SK-N-SH treated with all-trans-retinoic acid at 6 μM for 48 hours (cell line): Measurements from ENCODE around the gene STARD6.

ENCODE experiments used
- ESRRG ChIP-seq: fragments of 250-450 bp; sonication (Bioruptor Pico); IDR thresholded peaks from 2 replicates; pipeline ENCODE4 v1.6.1; 2021; ENCODE audit warnings: mild to moderate bottlenecking
- RARB ChIP-seq: fragments of 250-450 bp; sonication (Bioruptor Pico); IDR thresholded peaks from 2 replicates; pipeline ENCODE4 v1.8.0; 2021; ENCODE audit warnings: mild to moderate bottlenecking, moderate library complexity
- ZFP3 ChIP-seq: fragments of 250-450 bp; sonication (Bioruptor Pico); IDR thresholded peaks from 2 replicates; pipeline ENCODE4 v1.5.0; 2020; ENCODE audit warnings: mild to moderate bottlenecking, moderate library complexity
- ZNF8 ChIP-seq: fragments of 450-650 bp; formaldehyde crosslinking; IDR thresholded peaks from 2 replicates; pipeline ENCODE4 v1.5.0; 2020; ENCODE audit warnings: mild to moderate bottlenecking, moderate library complexity

GRCh38 chr18:54359233-54359632 is 1.6 kb upstream of the STARD6 start:
- TF ChIP-seq ESRRG (CRISPR knock-in tag) (no peak), RARB (CRISPR knock-in tag) (no peak), ZNF8 (no peak), ZFP3 (no peak)
